ENCODE results near the gene GALNT4. TPM values are rescaled to one million over a fixed set of nuclear protein-coding genes. Genes with fewer than 3 reads are reported as not detected.
A peak's percentile ranks its signal among the peaks of the same experiment; 100 is the strongest.

Gene GALNT4
- total and polyA plus RNA-seq, 9 of the 15 experiments (the other 6 are each of a cell fraction or from before 2014, with no cell fraction given), result 1.2 to 4.6 (median 3.4) TPM

DNA sequence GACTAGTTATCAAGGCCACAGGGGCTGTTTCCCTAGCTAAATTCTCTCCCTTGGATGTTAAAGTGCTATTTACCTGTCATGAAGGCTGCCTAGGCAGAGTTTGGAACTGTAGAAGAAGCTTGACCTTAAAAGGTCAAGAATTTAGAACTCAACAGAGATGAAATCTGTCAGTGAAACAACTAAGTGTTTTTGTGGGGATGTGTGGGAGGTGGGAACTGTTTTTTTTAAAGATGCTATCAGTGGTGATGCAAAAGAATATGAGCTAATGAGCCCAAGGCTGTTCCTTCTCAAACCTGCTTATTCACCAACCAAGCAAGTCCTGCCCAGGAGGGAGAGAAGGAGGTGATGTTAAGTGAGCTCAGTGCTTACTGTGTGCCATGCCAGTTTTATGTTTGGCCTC lies 42.0 kb upstream of the GALNT4 start (continued):
- peak; percentile 10; the same call in 1 of the 2 replicates for TF ChIP-seq TAL1 (IDR thresholded peaks at IDR 0.05)
- no peak for TF ChIP-seq MXD1 (CRISPR knock-in tag; IDR thresholded peaks at IDR 0.05; ENCODE audit: borderline replicate concordance, poor library complexity, severe bottlenecking)
- TF ChIP-seq MEIS2 (IDR thresholded peaks at IDR 0.05; ENCODE audit: partially characterized antibody), result peak; percentile 83
- TF ChIP-seq JUND (IDR thresholded peaks at IDR 0.05; ENCODE audit: borderline replicate concordance, low read depth, low read length), result peak; percentile 62
- peak; percentile 37; the same call in 1 of the 3 replicates for TF ChIP-seq JUND (tag; IDR thresholded peaks at IDR 0.05; ENCODE audit: borderline replicate concordance, low read depth, low read length)
- peak; percentile 89 for TF ChIP-seq SOX6 (IDR thresholded peaks at IDR 0.05)
- TF ChIP-seq EGR1 (conservative IDR thresholded peaks at IDR 0.05), result peak; percentile 64
- peak; percentile 35; the same call in 1 of the 2 replicates for TF ChIP-seq PKNOX1 (IDR thresholded peaks at IDR 0.05)
- peak; percentile 80 for TF ChIP-seq SMARCA4 (IDR thresholded peaks at IDR 0.05)
- no peak for TF ChIP-seq U2AF2 (optimal IDR thresholded peaks at IDR 0.05; ENCODE audit: low read depth, low read length)
- TF ChIP-seq FOXJ3 (CRISPR knock-in tag; IDR thresholded peaks at IDR 0.05), result no peak

DNA sequence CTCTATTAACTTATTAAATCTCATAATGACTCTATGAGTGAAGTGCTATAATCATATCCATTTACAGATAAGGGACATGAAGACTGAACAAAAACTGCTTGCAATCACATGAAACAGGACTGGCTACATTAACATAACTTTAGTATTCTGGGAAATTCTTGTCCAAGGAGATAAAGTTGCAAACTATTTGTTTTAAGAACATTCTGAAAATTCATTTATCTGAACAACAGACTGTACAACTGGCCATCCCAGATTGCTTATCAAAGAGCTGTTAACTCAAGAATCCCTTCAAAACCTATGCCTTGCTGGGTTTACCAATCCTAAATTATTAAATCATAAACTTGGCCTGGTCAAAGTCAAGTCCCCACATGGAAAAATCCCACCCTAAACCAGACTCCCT lies 40.4 kb upstream of the GALNT4 start:
- in situ Hi-C loops (cut with MboI), result no loop called here
- H3K9me1 ChIP-seq (ENCODE audit: control insufficient read depth, insufficient read depth, low read length), result no peaks in the 10 kb centered on the region
- H3K36me3 ChIP-seq (ENCODE audit: control insufficient read depth, insufficient read depth, low read length), result no peaks in the 10 kb centered on the region
- no peak overlapping the region for H2AFZ ChIP-seq (ENCODE audit: low read depth, low read length)
- DNase-seq (ENCODE audit: extremely low read depth in 1 of 4, low spot score in 3 of 4) (no peak), ATAC-seq (no peak), FAIRE-seq (no peak)
- ChIA-PET POLR2A (no interaction called here), CTCF (ENCODE audit: low intra/inter-chr PET ratio) (no interaction called here)
- no peaks in the 10 kb centered on the region for H4K20me1 ChIP-seq (replicated peaks; ENCODE audit: control insufficient read depth, insufficient read depth, low read length)
- no peak overlapping the region for H3K4me2 ChIP-seq (ENCODE audit: insufficient read depth, low read length)
- intact Hi-C loops (cut with micrococcal nuclease), result no loop called here
- H3K9ac ChIP-seq (ENCODE audit: insufficient read depth in 1 of 2, low read depth in 2 of 2, low read length in 2 of 2), result no peak overlapping the region
- BruUV-seq (replicated peaks), result no TSS peak
- H3K79me2 ChIP-seq (ENCODE audit: control insufficient read depth, insufficient read depth, low read length), result no peaks in the 10 kb centered on the region
- no peak overlapping the region for H3K4me3 ChIP-seq
- H3K27ac ChIP-seq (ENCODE audit: extremely low read depth, low read depth, low read length), result no peak overlapping the region
- no peaks in the 10 kb centered on the region for H3K9me3 ChIP-seq (replicated peaks; ENCODE audit: control insufficient read depth, insufficient read depth, low read depth, low read length)
- H3K27me3 ChIP-seq (ENCODE audit: control insufficient read depth in 2 of 2, insufficient read depth in 2 of 2, low read length in 2 of 2), result no peaks in the 10 kb centered on the region
- peaks cover 0 to 10% of the 10 kb centered on the region in 2 experiments; a peak in 1 of 5 replicates for H3K4me1 ChIP-seq (replicated peaks in 1 of 2; ENCODE audit: control insufficient read depth in 2 of 2, insufficient read depth in 2 of 2, low read length in 2 of 2)
- TF ChIP-seq SOX6 (IDR thresholded peaks at IDR 0.05), result peak; percentile 58
- peak; percentile 39; the same call in 1 of the 2 replicates for TF ChIP-seq CBFA2T2 (conservative IDR thresholded peaks at IDR 0.05)
- TF ChIP-seq ARID1B (IDR thresholded peaks at IDR 0.05), result peak; percentile 59
- 0 out of 2 replicates have a peak, but pooled peaks have one; percentile 13 for TF ChIP-seq NCOR1 (IDR thresholded peaks at IDR 0.05)
- peak; percentile 45 for TF ChIP-seq CBFA2T3 (IDR thresholded peaks at IDR 0.05)
- TF ChIP-seq TCF3 (CRISPR knock-in tag; IDR thresholded peaks at IDR 0.05), result peak; percentile 55
- no peak for TF ChIP-seq ZNF311 (CRISPR knock-in tag; IDR thresholded peaks at IDR 0.05)
- TF ChIP-seq TEAD4 (IDR thresholded peaks at IDR 0.05; ENCODE audit: low read length), result peak; percentile 40; the same call in 1 of the 2 replicates
- no peak for TF ChIP-seq TEAD4 (CRISPR knock-in tag; IDR thresholded peaks at IDR 0.05; ENCODE audit: borderline replicate concordance)
- TF ChIP-seq ZNF592 (IDR thresholded peaks at IDR 0.05), result no peak
- peak; percentile 41 for TF ChIP-seq TAL1 (IDR thresholded peaks at IDR 0.05)
